ENCODE measurements around the gene DENND1A. TPM values are rescaled to one million over a fixed set of nuclear protein-coding genes. Genes with fewer than 3 reads are reported as not detected.

DENND1A gene
- total RNA-seq, 1 experiment from 2014 or later, result 23.5 TPM

- ATAC-seq, result no peak
- TF ChIP-seq JAZF1 (CRISPR knock-in tag; IDR thresholded peaks at IDR 0.05) (no peak), ZNF423 (CRISPR knock-in tag; IDR thresholded peaks at IDR 0.05) (no peak), TCF7 (CRISPR knock-in tag; IDR thresholded peaks at IDR 0.05; ENCODE audit: low read depth) (no peak), HMGXB4 (CRISPR knock-in tag; IDR thresholded peaks at IDR 0.05) (no peak), USF1 (CRISPR knock-in tag; IDR thresholded peaks at IDR 0.05) (no peak), USF2 (CRISPR knock-in tag; IDR thresholded peaks at IDR 0.05) (no peak), SMAD4 (CRISPR knock-in tag; IDR thresholded peaks at IDR 0.05) (no peak), CREM (CRISPR knock-in tag; IDR thresholded peaks at IDR 0.05) (no peak), NR3C1 (CRISPR knock-in tag; conservative IDR thresholded peaks at IDR 0.05; ENCODE audit: low read depth) (no peak), ELF4 (CRISPR knock-in tag; IDR thresholded peaks at IDR 0.05; ENCODE audit: low read depth) (no peak)
- CTCF ChIA-PET, result interaction anchor here (0.6 to 1.8 kb wide), 2 partner anchors 47 to 568 kb away, joined by 3 to 5 read pairs; no protein-coding TSS in a partner anchor
Observed at GRCh38 chr9:123472862-123473614, 456.9 kb downstream of the DENND1A start.

GRCh38 chr9:123471843-123472570 lies 457.9 kb downstream of the DENND1A start:
- Mint-ChIP-seq H3K9me3 (no peaks in the 10 kb centered on the region), H3K27ac (peak overlapping the region; percentile 46), H3K36me3 (no peaks in the 10 kb centered on the region), H3K27me3 (ENCODE audit: low read depth) (no peaks in the 10 kb centered on the region), H3K4me1 (peaks cover 3% of the 10 kb centered on the region; the same call in 1 of the 2 replicates), H3K4me3 (no peak overlapping the region)
- ATAC-seq (no peak), DNase-seq (ENCODE audit: low spot score) (no peak)
- CTCF ChIA-PET, result interaction anchor here (1.0 to 1.3 kb wide), 3 partner anchors 64 to 569 kb away, joined by 3 to 4 read pairs (median 3); no protein-coding TSS in a partner anchor
- POLR2A ChIA-PET, result interaction anchor here (0.9 kb wide), 1 partner anchor 10 kb away, joined by 3 read pairs; no protein-coding TSS in a partner anchor
- no peak for TF ChIP-seq IRF1 (CRISPR knock-in tag; IDR thresholded peaks at IDR 0.05)
- TF ChIP-seq NFE2L1 (CRISPR knock-in tag; IDR thresholded peaks at IDR 0.05), result no peak
- TF ChIP-seq EMX1 (CRISPR knock-in tag; IDR thresholded peaks at IDR 0.05), result no peak
- TF ChIP-seq PREB (CRISPR knock-in tag; IDR thresholded peaks at IDR 0.05; ENCODE audit: borderline replicate concordance), result no peak
- TF ChIP-seq ELF4 (CRISPR knock-in tag; IDR thresholded peaks at IDR 0.05; ENCODE audit: low read depth), result no peak
- no peak for TF ChIP-seq JUN (CRISPR knock-in tag; IDR thresholded peaks at IDR 0.05)
- no peak for TF ChIP-seq ZNF425 (CRISPR knock-in tag; conservative IDR thresholded peaks at IDR 0.05)
- TF ChIP-seq ZNF317 (CRISPR knock-in tag; IDR thresholded peaks at IDR 0.05; ENCODE audit: borderline replicate concordance, low read depth), result no peak
- no peak for TF ChIP-seq SMAD4 (CRISPR knock-in tag; IDR thresholded peaks at IDR 0.05)
- TF ChIP-seq TP53 (CRISPR knock-in tag; IDR thresholded peaks at IDR 0.05), result no peak
- no peak for TF ChIP-seq ETV6 (CRISPR knock-in tag; IDR thresholded peaks at IDR 0.05)
- TF ChIP-seq FOXJ3 (CRISPR knock-in tag; IDR thresholded peaks at IDR 0.05; ENCODE audit: borderline replicate concordance), result no peak

More at GRCh38 chr9:123472862-123473614, 456.9 kb downstream of the DENND1A start:
- H3K27ac Mint-ChIP-seq, result no peak overlapping the region
- DNase-seq (ENCODE audit: low spot score), result no peak
- no peaks in the 10 kb centered on the region for H3K36me3 Mint-ChIP-seq
- POLR2A ChIA-PET, result interaction anchor here (1.0 kb wide), 1 partner anchor 11 kb away, joined by 3 read pairs; no protein-coding TSS in a partner anchor
- H3K27me3 Mint-ChIP-seq (ENCODE audit: low read depth), result no peaks in the 10 kb centered on the region
- no peak overlapping the region for H3K4me3 Mint-ChIP-seq
- H3K9me3 Mint-ChIP-seq, result no peaks in the 10 kb centered on the region
- H3K4me1 Mint-ChIP-seq, result peaks cover 3% of the 10 kb centered on the region; the same call in 1 of the 2 replicates
